Left hindlimb (tissue), 1 donor: Measurements from ENCODE around the gene IL16.
"Not testable (repeated sequence)": the region's sequence is repeated elsewhere in the genome, so short reads cannot be mapped to it uniquely, and the experiment has no call there.

Experiments used
- DNase-seq: peaks from one replicate; pipeline ENCODE4 v3.0.0-alpha.2; 2018

Gene IL16

DNA sequence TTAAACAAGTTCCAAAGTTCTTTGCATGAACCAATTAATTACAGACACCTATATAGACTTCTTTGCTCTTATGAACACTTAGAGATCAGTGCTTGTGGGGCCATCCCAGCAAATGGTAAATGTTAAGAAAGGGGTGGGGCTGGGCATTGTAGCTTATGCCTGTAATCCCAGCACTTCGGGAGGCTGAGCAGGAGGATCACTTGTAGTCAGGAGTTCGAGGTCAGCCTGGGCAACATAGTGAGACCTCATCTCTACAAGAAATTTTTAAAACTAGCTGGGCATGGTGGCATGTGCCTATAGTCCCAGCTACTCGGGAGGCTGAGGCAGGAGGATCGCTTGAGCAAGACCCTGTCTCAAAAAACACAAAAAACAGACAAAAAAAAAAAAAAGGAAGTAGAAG is 146.7 kb downstream of the IL16 start:
- DNase-seq, result no peak

DNA sequence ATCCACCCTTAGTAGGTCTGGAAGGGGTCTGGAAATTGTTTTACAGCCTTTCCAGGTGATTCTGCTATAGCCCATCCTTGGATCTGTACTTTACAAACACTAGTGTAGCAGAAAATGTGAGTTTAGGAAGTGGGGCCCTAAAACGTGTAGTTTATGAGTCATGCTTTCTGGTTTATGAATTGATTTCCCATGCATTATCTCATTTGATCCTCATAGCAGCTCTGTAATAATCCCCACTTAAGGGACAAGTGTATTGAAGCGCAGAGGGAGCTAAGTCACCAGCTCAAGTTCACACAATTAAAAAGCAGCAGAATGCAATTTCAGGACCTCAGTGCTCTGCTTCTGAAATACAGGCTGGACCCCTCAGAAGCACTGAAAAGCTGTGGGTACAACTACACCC is 149.9 kb downstream of the IL16 start:
- no peak for DNase-seq

- DNase-seq, result no peak
These were observed 151.2 kb downstream of the IL16 start for GRCh38 chr15:81347910-81348309.

GRCh38 chr15:81348691-81349090 is 152.0 kb downstream of the IL16 start:
- DNase-seq, result not testable (repeated sequence)

- no peak for DNase-seq
These were observed 152.6 kb downstream of the IL16 start for GRCh38 chr15:81349271-81349670.

- DNase-seq, result no peak
These were observed 155.0 kb downstream of the IL16 start for GRCh38 chr15:81351651-81352050.

GRCh38 chr15:81356252-81356651 is 159.6 kb downstream of the IL16 start:
- DNase-seq, result no peak

DNA sequence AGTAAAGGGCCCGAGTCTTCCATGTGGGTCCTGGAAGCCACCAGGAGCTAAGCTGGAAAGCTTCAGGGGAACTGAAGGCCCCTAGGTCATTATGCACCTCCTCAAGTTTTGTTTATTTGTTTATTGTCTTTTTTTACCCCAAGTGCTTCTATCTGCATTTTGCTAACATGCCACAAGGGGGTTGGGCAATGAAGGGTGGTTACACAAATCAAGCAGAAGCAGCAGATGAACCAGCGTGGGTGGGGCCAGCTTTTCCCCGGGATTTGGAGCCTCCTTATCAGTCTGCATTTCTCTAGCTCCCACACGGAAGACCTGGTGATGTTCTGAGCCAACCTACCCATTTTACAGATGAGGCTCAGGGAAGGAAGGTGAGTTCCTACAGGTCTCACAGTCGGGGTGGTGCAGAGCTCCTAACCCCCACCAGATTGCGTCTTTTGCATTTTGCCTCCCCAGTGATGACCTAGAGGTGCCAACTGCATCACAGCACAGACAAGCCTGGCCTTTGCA is 160.6 kb downstream of the IL16 start:
- DNase-seq, result no peak

DNA sequence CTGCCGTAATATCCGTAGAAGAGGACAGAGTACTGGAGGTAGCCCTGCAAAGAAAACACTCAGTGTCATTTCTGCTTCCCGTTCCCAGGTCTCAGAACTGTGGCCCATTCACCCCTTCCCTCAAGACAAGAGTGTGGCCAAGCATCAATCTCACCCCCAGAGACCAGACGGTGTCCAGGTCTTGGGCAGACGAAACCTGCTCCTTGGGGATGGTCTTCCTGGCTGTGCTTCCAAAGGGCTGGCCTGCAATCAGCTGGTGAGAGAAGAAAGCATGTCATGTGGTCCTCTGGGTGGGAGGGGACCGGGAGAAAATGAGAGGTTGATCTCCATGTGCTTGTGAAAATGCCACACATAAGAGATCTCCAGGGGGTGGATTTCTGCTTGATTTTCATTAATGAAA is 161.6 kb downstream of the IL16 start:
- no peak for DNase-seq

DNA sequence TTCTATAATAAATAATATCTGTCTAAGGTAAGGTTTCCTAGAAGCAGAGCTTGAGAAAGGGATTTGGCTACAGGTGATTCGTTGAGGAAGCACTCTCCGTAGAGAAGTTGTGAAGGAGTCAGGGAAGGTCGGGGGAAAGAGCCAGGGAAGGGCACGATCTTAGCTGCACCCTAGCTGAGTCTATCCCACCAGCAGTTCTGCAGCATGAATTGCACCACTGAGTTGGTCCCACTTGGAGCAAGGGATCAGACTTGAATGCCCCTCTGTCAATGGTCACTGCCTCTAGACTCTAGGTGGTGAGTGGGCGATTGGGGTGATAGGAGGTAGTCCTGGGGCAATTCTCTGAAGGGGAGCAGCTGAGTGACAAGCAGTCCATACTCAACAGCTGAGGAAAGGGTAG is 163.8 kb downstream of the IL16 start:
- no peak for DNase-seq

DNA sequence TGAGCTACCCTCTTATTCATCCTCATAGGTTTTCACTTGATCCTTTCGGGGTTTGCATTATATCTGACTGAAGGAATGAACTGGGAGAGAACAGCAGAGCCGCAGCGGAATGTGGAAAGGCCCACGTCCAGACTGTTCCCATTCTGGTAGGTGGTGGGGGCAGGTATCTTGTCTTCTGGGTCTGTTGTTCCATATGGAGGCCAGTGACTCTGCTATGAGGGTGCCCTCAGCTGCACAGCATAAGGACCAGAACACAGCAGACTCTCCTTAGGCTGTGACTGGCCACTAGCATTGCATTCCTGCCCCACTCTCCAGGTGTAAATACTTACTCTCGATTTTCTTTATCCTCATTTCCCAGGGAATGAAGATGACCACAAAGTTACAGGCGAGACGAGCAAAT is 165.2 kb downstream of the IL16 start:
- DNase-seq, result no peak

- no peak for DNase-seq
These were observed 166.1 kb downstream of the IL16 start for GRCh38 chr15:81362790-81363189.

DNA sequence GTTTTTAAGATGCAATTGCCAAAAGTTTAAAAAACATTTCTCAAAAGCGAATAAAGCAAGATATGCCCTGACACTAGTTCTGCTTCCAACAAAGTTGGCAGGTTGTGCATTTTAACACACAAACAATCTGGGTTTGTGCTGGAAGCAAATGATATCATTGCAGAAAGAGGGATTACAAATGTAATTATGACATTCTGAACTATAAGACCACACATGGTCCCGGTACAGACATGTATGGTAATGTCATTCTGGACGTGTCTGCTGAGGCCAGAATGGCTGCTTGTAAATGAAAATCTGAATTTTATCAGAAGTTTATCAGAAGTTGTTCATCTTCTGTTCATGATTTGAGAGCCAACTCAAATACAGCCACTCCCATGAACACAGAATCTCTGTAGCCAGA is 166.6 kb downstream of the IL16 start:
- DNase-seq, result no peak
